ENCODE results near the gene CXCR3. TPM values are rescaled to one million over a fixed set of nuclear protein-coding genes. Genes with fewer than 3 reads are reported as not detected.
"Not testable (repeated sequence)": the region's sequence is repeated elsewhere in the genome, so short reads cannot be mapped to it uniquely, and the experiment has no call there.

CXCR3 gene
- total RNA-seq, 1 experiment from 2014 or later: not detected

DNA sequence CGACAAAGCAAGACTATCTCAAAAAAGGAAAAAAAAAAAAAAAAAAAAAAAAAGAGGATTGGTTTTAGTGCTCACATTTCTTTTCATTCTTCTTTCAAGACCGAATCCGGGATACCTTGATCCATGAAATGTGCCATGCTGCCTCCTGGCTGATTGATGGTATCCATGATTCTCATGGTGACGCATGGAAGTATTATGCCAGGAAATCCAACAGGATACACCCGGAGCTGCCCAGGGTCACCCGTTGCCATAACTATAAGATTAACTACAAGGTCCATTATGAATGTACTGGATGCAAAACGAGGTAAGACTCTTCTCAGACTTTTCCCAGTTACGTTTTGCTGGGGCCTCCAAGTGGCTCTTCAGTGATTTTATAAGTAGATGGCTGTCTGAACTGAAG, 6.1 kb downstream of the CXCR3 start:
- TF ChIP-seq POLR2A (IDR thresholded peaks at IDR 0.05; ENCODE audit: borderline replicate concordance, extremely low read depth, insufficient read depth, insufficient read length) (no peak), TCF7L2 (IDR thresholded peaks at IDR 0.05; ENCODE audit: borderline replicate concordance, extremely low read depth, insufficient read depth, insufficient read length) (no peak)
- Histone ChIP-seq H3K79me2 (ENCODE audit: insufficient read depth, low read length) (no peaks in the 10 kb centered on the region), H3K9me3 (ENCODE audit: control insufficient read depth in 1 of 2, insufficient read depth in 1 of 2, low read depth in 1 of 2, low read length in 2 of 2) (no peaks in the 10 kb centered on the region), H3K9me2 (ENCODE audit: insufficient read depth) (no peaks in the 10 kb centered on the region), H3K36me3 (ENCODE audit: control insufficient read depth in 1 of 2, insufficient read depth in 2 of 2, low read length in 2 of 2) (no peaks in the 10 kb centered on the region), H3K4me2 (ENCODE audit: low read length) (no peak overlapping the region), H3K4me3 (replicated peaks in 1 of 2; ENCODE audit: low read depth in 1 of 2, low read length in 2 of 2) (no peak overlapping the region), H3K27me3 (ENCODE audit: insufficient read depth, low read length) (no peaks in the 10 kb centered on the region), H3K4me1 (ENCODE audit: control insufficient read depth in 1 of 2, insufficient read depth in 2 of 2, low read length in 2 of 2) (no peaks in the 10 kb centered on the region; a peak in 1 of 4 replicates), H4K20me1 (ENCODE audit: insufficient read depth) (no peaks in the 10 kb centered on the region), H2AFZ (ENCODE audit: low read depth, low read length, poor library complexity, severe bottlenecking) (no peak overlapping the region), H3K27ac (ENCODE audit: low read depth, low read length) (no peak overlapping the region), H3K9ac (ENCODE audit: low read length) (no peak overlapping the region)
- ChIA-PET CTCF (no interaction called here), POLR2A (no interaction called here), RAD21 (ENCODE audit: low non-redundant PET in 1 of 2, low total read pairs in 2 of 2, uncharacterized antibody in 2 of 2, unreplicated experiment in 2 of 2) (no interaction called here)
- no peak for ATAC-seq
- DNase-seq (ENCODE audit: low read depth, low spot score): no peak
- intact Hi-C loops (cut with micrococcal nuclease): no loop called here
- no TSS peak for BruUV-seq (replicated peaks)

DNA sequence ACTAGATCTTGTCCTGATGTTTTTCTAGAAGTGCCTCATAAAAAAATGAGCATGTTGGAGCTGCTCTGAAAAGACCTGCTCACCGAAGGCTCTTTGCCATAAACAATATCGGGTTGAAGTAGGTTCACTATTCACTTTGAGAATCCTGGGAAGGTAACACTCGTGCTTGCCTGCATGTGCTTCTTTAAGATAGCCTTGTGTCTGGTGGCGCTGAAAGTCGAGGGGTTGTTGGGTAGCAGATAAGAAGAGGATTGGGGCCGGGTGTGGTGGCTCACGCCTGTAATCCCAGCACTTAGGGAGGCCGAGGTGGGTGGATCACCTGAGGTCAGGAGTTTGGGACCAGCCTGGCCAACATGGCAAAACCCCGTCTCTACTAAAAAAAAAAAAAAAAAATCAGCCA, 6.6 kb downstream of the CXCR3 start:
- H3K4me2 ChIP-seq (ENCODE audit: low read length); H3K79me2 ChIP-seq (ENCODE audit: insufficient read depth, low read length); H3K4me3 ChIP-seq (replicated peaks in 1 of 2; ENCODE audit: low read depth in 1 of 2, low read length in 2 of 2); H3K9ac ChIP-seq (ENCODE audit: low read length); H3K9me2 ChIP-seq (ENCODE audit: insufficient read depth); POLR2A ChIA-PET; H3K27ac ChIP-seq (ENCODE audit: low read depth, low read length); CTCF ChIA-PET; H3K4me1 ChIP-seq (ENCODE audit: control insufficient read depth in 1 of 2, insufficient read depth in 2 of 2, low read length in 2 of 2); H4K20me1 ChIP-seq (ENCODE audit: insufficient read depth); H3K9me3 ChIP-seq (ENCODE audit: control insufficient read depth in 1 of 2, insufficient read depth in 1 of 2, low read depth in 1 of 2, low read length in 2 of 2); H3K36me3 ChIP-seq (ENCODE audit: control insufficient read depth in 1 of 2, insufficient read depth in 2 of 2, low read length in 2 of 2); BruUV-seq (replicated peaks); RAD21 ChIA-PET (ENCODE audit: low non-redundant PET in 1 of 2, low total read pairs in 2 of 2, uncharacterized antibody in 2 of 2, unreplicated experiment in 2 of 2); DNase-seq (ENCODE audit: low read depth, low spot score); ATAC-seq; H2AFZ ChIP-seq (ENCODE audit: low read depth, low read length, poor library complexity, severe bottlenecking); intact Hi-C loops (cut with micrococcal nuclease); H3K27me3 ChIP-seq (ENCODE audit: insufficient read depth, low read length): not testable (repeated sequence)

DNA sequence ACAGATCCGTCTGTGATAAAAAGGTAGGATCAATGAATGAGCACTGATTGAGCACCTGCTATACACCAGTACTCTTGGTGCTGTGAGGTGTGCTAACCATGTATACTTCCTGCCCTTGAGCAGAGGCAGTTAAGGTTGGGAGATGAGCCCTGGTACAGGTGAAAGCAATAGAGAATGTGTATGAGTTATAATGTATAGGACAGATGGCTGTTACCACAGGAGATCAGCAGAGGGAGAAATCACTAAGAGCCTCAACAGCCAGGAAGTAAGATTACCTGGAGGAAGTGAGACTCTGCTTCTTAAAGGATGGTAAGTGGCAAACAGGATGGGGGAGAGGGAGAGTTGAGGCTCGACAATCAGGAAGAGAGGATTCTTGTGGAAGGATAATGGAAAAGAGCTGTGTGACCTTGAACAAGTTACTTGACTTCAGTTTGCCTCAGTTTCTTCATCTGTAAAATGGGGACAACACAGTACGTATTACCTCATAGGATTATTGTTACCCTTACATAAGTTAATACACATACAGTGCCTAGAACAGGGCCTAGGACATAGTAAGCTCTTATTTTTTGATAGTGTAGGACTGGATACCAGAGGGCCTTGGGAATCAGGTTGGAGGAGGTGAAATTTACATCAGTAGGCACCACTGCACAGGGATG, 9.1 kb downstream of the CXCR3 start:
- Histone ChIP-seq H3K9me2 (ENCODE audit: insufficient read depth) (no peaks in the 10 kb centered on the region), H3K36me3 (ENCODE audit: control insufficient read depth in 1 of 2, insufficient read depth in 2 of 2, low read length in 2 of 2) (no peaks in the 10 kb centered on the region; a peak in 1 of 4 replicates), H3K4me2 (ENCODE audit: low read length) (no peak overlapping the region), H3K79me2 (ENCODE audit: insufficient read depth, low read length) (no peaks in the 10 kb centered on the region), H3K27ac (ENCODE audit: low read depth, low read length) (no peak overlapping the region), H3K4me1 (ENCODE audit: control insufficient read depth in 1 of 2, insufficient read depth in 2 of 2, low read length in 2 of 2) (no peaks in the 10 kb centered on the region), H2AFZ (ENCODE audit: low read depth, low read length, poor library complexity, severe bottlenecking) (no peak overlapping the region), H3K9me3 (ENCODE audit: control insufficient read depth in 1 of 2, insufficient read depth in 1 of 2, low read depth in 1 of 2, low read length in 2 of 2) (no peaks in the 10 kb centered on the region), H4K20me1 (ENCODE audit: insufficient read depth) (no peaks in the 10 kb centered on the region), H3K27me3 (ENCODE audit: insufficient read depth, low read length) (no peaks in the 10 kb centered on the region), H3K4me3 (replicated peaks in 1 of 2; ENCODE audit: low read depth in 1 of 2, low read length in 2 of 2) (no peak overlapping the region), H3K9ac (ENCODE audit: low read length) (no peak overlapping the region)
- no TSS peak for BruUV-seq (replicated peaks)
- ATAC-seq (no peak), DNase-seq (ENCODE audit: low read depth, low spot score) (no peak)
- ChIA-PET POLR2A (no interaction called here), RAD21 (ENCODE audit: low non-redundant PET in 1 of 2, low total read pairs in 2 of 2, uncharacterized antibody in 2 of 2, unreplicated experiment in 2 of 2) (no interaction called here), CTCF (no interaction called here)
- intact Hi-C loops (cut with micrococcal nuclease): no loop called here
- TF ChIP-seq TCF7L2 (IDR thresholded peaks at IDR 0.05; ENCODE audit: borderline replicate concordance, extremely low read depth, insufficient read depth, insufficient read length) (no peak), CEBPB (IDR thresholded peaks at IDR 0.05; ENCODE audit: low read depth) (no peak), SIN3A (IDR thresholded peaks at IDR 0.05; ENCODE audit: low read depth) (no peak), POLR2A (IDR thresholded peaks at IDR 0.05; ENCODE audit: borderline replicate concordance, extremely low read depth, insufficient read depth, insufficient read length) (no peak), ELF1 (IDR thresholded peaks at IDR 0.05; ENCODE audit: borderline replicate concordance, low read depth) (no peak), CBX3 (IDR thresholded peaks at IDR 0.05; ENCODE audit: low read depth) (no peak)
- TF ChIP-seq, protein P1, sequence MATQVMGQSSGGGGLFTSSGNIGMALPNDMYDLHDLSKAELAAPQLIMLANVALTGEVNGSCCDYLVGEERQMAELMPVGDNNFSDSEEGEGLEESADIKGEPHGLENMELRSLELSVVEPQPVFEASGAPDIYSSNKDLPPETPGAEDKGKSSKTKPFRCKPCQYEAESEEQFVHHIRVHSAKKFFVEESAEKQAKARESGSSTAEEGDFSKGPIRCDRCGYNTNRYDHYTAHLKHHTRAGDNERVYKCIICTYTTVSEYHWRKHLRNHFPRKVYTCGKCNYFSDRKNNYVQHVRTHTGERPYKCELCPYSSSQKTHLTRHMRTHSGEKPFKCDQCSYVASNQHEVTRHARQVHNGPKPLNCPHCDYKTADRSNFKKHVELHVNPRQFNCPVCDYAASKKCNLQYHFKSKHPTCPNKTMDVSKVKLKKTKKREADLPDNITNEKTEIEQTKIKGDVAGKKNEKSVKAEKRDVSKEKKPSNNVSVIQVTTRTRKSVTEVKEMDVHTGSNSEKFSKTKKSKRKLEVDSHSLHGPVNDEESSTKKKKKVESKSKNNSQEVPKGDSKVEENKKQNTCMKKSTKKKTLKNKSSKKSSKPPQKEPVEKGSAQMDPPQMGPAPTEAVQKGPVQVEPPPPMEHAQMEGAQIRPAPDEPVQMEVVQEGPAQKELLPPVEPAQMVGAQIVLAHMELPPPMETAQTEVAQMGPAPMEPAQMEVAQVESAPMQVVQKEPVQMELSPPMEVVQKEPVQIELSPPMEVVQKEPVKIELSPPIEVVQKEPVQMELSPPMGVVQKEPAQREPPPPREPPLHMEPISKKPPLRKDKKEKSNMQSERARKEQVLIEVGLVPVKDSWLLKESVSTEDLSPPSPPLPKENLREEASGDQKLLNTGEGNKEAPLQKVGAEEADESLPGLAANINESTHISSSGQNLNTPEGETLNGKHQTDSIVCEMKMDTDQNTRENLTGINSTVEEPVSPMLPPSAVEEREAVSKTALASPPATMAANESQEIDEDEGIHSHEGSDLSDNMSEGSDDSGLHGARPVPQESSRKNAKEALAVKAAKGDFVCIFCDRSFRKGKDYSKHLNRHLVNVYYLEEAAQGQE (IDR thresholded peaks at IDR 0.05; ENCODE audit: low read depth): no peak

Data from HCT116 (cell line).